Liver (tissue), 9 donors: Measurements from ENCODE around the gene PRKCG. TPM values are rescaled to one million over a fixed set of nuclear protein-coding genes. Genes with fewer than 3 reads are reported as not detected.
A peak's percentile ranks its signal among the peaks of the same experiment; 100 is the strongest.

ENCODE experiments used
- DNase-seq: peaks from one replicate; pipeline ENCODE4 v3.0.0-alpha.2; 2017; ENCODE audit warnings: low spot score
- H3K27ac ChIP-seq, 2 donors: one replicate each; pipeline ENCODE4 v1.7.0; 2013; ENCODE audit warnings: inconsistent platforms in 2 of 2, low read length in 2 of 2, control low read depth in 1 of 2, low read depth in 1 of 2, mild to moderate bottlenecking in 1 of 2
- H3K27me3 ChIP-seq, 4 donors: one replicate each; pipeline versions ENCODE4 v1.6.1 to v1.7.0; 2013; ENCODE audit warnings: low read length in 3 of 4, inconsistent platforms in 1 of 4, mild to moderate bottlenecking in 1 of 4, moderate library complexity in 1 of 4; ENCODE audit not compliant: control insufficient read depth in 4 of 4, insufficient read depth in 4 of 4
- H3K36me3 ChIP-seq, 4 donors: one replicate each; pipeline versions ENCODE4 v1.6.1 to v1.7.0; 2013; ENCODE audit warnings: low read length in 3 of 4, mild to moderate bottlenecking in 3 of 4, low read depth in 1 of 4, moderate library complexity in 1 of 4; ENCODE audit not compliant: control insufficient read depth in 4 of 4, insufficient read depth in 3 of 4
- H3K4me1 ChIP-seq, 4 donors: one replicate each; pipeline versions ENCODE4 v1.6.1 to v1.7.0; 2013; ENCODE audit warnings: low read length in 3 of 4, mild to moderate bottlenecking in 3 of 4, moderate library complexity in 1 of 4; ENCODE audit not compliant: control insufficient read depth in 4 of 4, insufficient read depth in 4 of 4
- H3K4me3 ChIP-seq, 3 donors: one replicate each; pipeline versions ENCODE4 v1.6.1 to v1.7.0; 2013; ENCODE audit warnings: low read length in 3 of 3, control low read depth in 1 of 3, low read depth in 1 of 3, mild to moderate bottlenecking in 1 of 3
- H3K9ac ChIP-seq, 2 donors: one replicate each; pipeline ENCODE4 v1.7.0; 2013; ENCODE audit warnings: low read length in 2 of 2, mild to moderate bottlenecking in 2 of 2, moderate library complexity in 2 of 2, control low read depth in 1 of 2, low read depth in 1 of 2
- H3K9me3 ChIP-seq, 4 donors: one replicate each; pipeline versions ENCODE4 v1.6.1 to v1.7.0; 2013; ENCODE audit warnings: low read length in 3 of 4; ENCODE audit not compliant: control insufficient read depth in 4 of 4
- CTCF ChIP-seq: fragments of 150-350 bp; IDR thresholded peaks from 2 replicates; pipeline ENCODE4 v1.5.1; 2017; ENCODE audit warnings: improper control_type of control experiment, low read depth, low read length; ENCODE audit not compliant: missing input control
- EGR1 ChIP-seq, 2 donors: IDR thresholded peaks; 2 replicates each; pipeline ENCODE4 v1.6.1; 2016 to 2018; ENCODE audit warnings: antibody characterized with exemption in 2 of 2, low read depth in 2 of 2
- FOXA2 ChIP-seq: IDR thresholded peaks from 2 replicates; pipeline ENCODE4 v1.6.1; 2016; ENCODE audit warnings: antibody characterized with exemption
- GABPA ChIP-seq, 2 donors: IDR thresholded peaks in 1 of 2; conservative IDR thresholded peaks in 1 of 2; 2 replicates each; pipeline ENCODE4 v1.6.1; 2016; ENCODE audit warnings: antibody characterized with exemption in 2 of 2, mild to moderate bottlenecking in 1 of 2, moderate library complexity in 1 of 2
- HNF4A ChIP-seq, 2 donors: conservative IDR thresholded peaks; 2 replicates each; pipeline ENCODE4 v1.6.1; 2016; ENCODE audit warnings: antibody characterized with exemption in 2 of 2, mild to moderate bottlenecking in 2 of 2
- HNF4G ChIP-seq: IDR thresholded peaks from 2 replicates; pipeline ENCODE4 v1.6.1; 2016; ENCODE audit warnings: antibody characterized with exemption
- JUND ChIP-seq, 2 donors: IDR thresholded peaks; 2 replicates each; pipeline ENCODE4 v1.6.1; 2016; ENCODE audit warnings: antibody characterized with exemption in 2 of 2
- REST ChIP-seq: IDR thresholded peaks from 2 replicates; pipeline ENCODE4 v1.6.1; 2016; ENCODE audit warnings: antibody characterized with exemption, mild to moderate bottlenecking
- SP1 ChIP-seq: IDR thresholded peaks from 2 replicates; pipeline ENCODE4 v1.6.1; 2018; ENCODE audit warnings: antibody characterized with exemption, mild to moderate bottlenecking
- YY1 ChIP-seq: IDR thresholded peaks from 2 replicates; pipeline ENCODE4 v1.6.1; 2016; ENCODE audit warnings: antibody characterized with exemption, mild to moderate bottlenecking
- WGBS: extraction: QIAGEN DNeasy Blood & Tissue Kit; methylation state at CpG from one replicate; pipeline ENCODE4 v1.1.7; 2013; 5-methylcytosine and 5-hydroxymethylcytosine counted together
- polyA plus RNA-seq, 2 donors: library from polyadenylated mRNA; stranded (reverse) in 1 of 2; unstranded in 1 of 2; fragments of 200-250 nt in 1 of 2; fragments of >200 nt in 1 of 2; fragmentation: Nextera tagmentation in 1 of 2; extraction: Ambion mirVana in 1 of 2; gene quantifications; one replicate each; pipeline versions ENCODE4 v1.2.1 to v1.2.3, GENCODE V29; 2013 to 2015
- total RNA-seq, 2 donors: library from RNA; depleted of rRNA; stranded (reverse); fragments of >200 nt; gene quantifications; one replicate each; pipeline ENCODE4 v1.2.3, GENCODE V29; 2014
- donor health status: healthy.
- donor health status: healthy.
- donor health status: healthy.
- donor health status: healthy.
- donor health status: healthy.

The PRKCG gene
- total and polyA plus RNA-seq, 4 donors = 0.09 TPM; not detected in 3

- Histone ChIP-seq H3K4me1 (peaks cover 0 to 9% (median 5%) of the 10 kb centered on the region in 4 donors), H3K9me3 (no peaks in the 10 kb centered on the region), H3K36me3 (peaks cover 3 to 15% (median 9%) of the 10 kb centered on the region in 4 donors), H3K27me3 (peaks cover 0 to 7% (median under 1%) of the 10 kb centered on the region in 4 donors), H3K4me3 (no peak overlapping the region), H3K27ac (no peak overlapping the region), H3K9ac (no peak overlapping the region)
- no peak for DNase-seq
- WGBS = 80% methylated on average over 6 of the region's 6 CpGs
- TF ChIP-seq YY1 = no peak
- no peak for TF ChIP-seq FOXA2
- no peak for TF ChIP-seq JUND (IDR thresholded peaks at IDR 0.05)
Observed at GRCh38 chr19:53876651-53877224, 5.3 kb upstream of the PRKCG start.

- Histone ChIP-seq H3K27ac (no peak overlapping the region), H3K4me1 (peaks cover 0 to 16% (median 6%) of the 10 kb centered on the region in 4 donors), H3K4me3 (no peak overlapping the region), H3K36me3 (peaks cover 3 to 15% (median 9%) of the 10 kb centered on the region in 4 donors), H3K9me3 (no peaks in the 10 kb centered on the region), H3K9ac (no peak overlapping the region), H3K27me3 (peaks cover 0 to 9% (median under 1%) of the 10 kb centered on the region in 4 donors)
- no peak for TF ChIP-seq EGR1 (IDR thresholded peaks at IDR 0.05; ENCODE audit: low read depth in 2 of 2)
- no peak for TF ChIP-seq REST
- no peak for TF ChIP-seq HNF4A (conservative IDR thresholded peaks at IDR 0.05)
- TF ChIP-seq SP1 = no peak
- TF ChIP-seq GABPA (IDR thresholded peaks at IDR 0.05 in 1 of 2, conservative IDR thresholded peaks at IDR 0.05 in 1 of 2) = no peak
- TF ChIP-seq CTCF = no peak
- DNase-seq = no peak
- WGBS = 78% methylated on average over 10 of the region's 10 CpGs
Observed at GRCh38 chr19:53877361-53877766, 4.6 kb upstream of the PRKCG start.

GRCh38 chr19:53878776-53879139 lies 3.2 kb upstream of the PRKCG start:
- Histone ChIP-seq H3K9me3 (no peaks in the 10 kb centered on the region), H3K27ac (no peak overlapping the region), H3K27me3 (peaks cover 0 to 11% (median 6%) of the 10 kb centered on the region in 4 donors), H3K9ac (no peak overlapping the region), H3K36me3 (peaks cover 2 to 10% (median 8%) of the 10 kb centered on the region in 4 donors), H3K4me3 (peak overlapping the region; percentile 20 to 72 (median 46)), H3K4me1 (peaks cover 0 to 16% (median 6%) of the 10 kb centered on the region in 4 donors)
- 46% methylated on average over 12 of the region's 12 CpGs for WGBS
- TF ChIP-seq REST (no peak), SP1 (no peak), HNF4G (no peak)
- DNase-seq = no peak
